ENCODE measurements around the gene NEUROD1.

The NEUROD1 gene

GRCh38 chr2:181679544-181679979 lies 755 bp downstream of the NEUROD1 start:
- no peak for DNase-seq

DNA sequence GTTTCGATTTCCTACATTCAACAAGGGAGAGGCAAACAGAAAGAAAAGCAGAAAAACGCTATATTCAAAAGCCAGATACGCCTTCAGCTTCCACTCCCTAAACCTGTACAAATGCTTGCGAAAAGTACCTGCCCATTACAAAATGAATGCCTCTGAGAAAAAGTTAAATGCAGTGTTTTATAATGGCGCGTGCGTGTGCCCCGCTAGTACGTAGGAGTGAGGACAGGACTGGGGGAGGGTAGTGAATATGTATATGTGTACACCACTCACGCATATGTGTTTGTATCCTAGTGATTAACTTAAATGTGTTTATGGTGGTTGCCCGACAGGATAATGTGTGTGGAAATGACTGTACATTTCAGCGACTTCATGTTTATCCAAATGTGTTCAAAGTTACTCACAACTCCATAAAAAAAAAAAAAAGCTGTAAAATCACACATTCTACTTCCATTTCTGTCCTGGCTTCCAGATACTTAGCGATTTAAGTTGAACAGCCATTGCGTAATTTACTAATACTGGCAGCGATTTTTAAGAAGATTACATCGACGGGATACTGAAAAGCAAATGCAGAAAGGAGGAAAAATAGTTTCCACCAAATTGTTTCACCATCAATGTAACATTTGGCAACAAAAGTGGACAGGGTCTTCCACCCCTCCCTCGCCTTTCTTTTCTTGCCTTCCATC lies 1.3 kb downstream of the NEUROD1 start:
- no peak for DNase-seq

GRCh38 chr2:181677912-181678586 lies 2.3 kb downstream of the NEUROD1 start:
- peak; percentile 62 to 72 for DNase-seq

- DNase-seq, result no peak
Measured at GRCh38 chr2:181675254-181675653, 5.1 kb downstream of the NEUROD1 start.

- DNase-seq, result no peak
Measured at GRCh38 chr2:181674461-181674860, 5.9 kb downstream of the NEUROD1 start.

GRCh38 chr2:181673173-181673572 lies 7.1 kb downstream of the NEUROD1 start:
- DNase-seq, result no peak

GRCh38 chr2:181672255-181673008 lies 7.9 kb downstream of the NEUROD1 start:
- no peak for DNase-seq

DNA sequence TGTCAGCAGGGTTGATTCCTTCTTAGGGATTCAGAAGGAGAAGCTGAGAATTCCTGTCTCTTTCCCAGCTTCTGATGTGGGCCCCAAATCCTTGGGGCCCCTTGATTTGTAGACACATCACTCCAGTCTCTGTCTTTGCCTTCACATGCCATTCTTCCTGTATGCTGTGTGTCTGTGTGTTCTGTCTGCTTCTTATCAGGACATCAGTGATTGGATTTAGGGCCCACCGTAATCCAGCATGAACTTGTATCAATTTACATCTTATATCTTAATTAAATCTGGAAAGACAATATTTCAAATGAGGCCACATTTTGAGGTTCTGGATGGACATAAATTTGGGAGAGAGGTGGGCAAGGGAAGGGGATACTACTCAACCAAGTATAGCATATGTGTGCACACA lies 9.7 kb downstream of the NEUROD1 start:
- DNase-seq, result no peak

DNA sequence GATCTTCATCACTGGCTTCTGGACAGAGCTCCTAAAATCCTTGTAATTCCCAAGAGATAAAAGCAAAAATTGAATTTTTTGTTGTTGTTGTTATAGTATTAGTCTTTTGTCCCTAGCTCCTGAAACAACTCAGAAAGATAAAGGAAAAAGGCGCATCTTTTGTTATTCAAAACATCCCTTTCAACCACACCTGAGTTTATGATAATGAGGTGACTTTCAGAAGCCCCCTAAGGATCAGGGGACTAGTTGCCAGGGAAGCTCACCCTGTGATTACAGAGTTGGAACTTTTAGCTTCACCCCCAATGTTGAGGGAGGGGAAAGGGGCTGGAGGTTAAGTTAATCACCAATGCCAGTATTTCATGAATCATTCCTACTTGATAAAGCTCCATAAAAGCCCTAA lies 13.1 kb downstream of the NEUROD1 start:
- no peak for DNase-seq

- no peak for DNase-seq
Measured at GRCh38 chr2:181662287-181662686, 18.0 kb downstream of the NEUROD1 start.

GRCh38 chr2:181660181-181660580 lies 20.1 kb downstream of the NEUROD1 start:
- DNase-seq, result no peak

- no peak for DNase-seq
Measured at GRCh38 chr2:181658444-181658843, 21.9 kb downstream of the NEUROD1 start.

- DNase-seq, result no peak
Measured at GRCh38 chr2:181657379-181657778, 22.9 kb downstream of the NEUROD1 start.

DNA sequence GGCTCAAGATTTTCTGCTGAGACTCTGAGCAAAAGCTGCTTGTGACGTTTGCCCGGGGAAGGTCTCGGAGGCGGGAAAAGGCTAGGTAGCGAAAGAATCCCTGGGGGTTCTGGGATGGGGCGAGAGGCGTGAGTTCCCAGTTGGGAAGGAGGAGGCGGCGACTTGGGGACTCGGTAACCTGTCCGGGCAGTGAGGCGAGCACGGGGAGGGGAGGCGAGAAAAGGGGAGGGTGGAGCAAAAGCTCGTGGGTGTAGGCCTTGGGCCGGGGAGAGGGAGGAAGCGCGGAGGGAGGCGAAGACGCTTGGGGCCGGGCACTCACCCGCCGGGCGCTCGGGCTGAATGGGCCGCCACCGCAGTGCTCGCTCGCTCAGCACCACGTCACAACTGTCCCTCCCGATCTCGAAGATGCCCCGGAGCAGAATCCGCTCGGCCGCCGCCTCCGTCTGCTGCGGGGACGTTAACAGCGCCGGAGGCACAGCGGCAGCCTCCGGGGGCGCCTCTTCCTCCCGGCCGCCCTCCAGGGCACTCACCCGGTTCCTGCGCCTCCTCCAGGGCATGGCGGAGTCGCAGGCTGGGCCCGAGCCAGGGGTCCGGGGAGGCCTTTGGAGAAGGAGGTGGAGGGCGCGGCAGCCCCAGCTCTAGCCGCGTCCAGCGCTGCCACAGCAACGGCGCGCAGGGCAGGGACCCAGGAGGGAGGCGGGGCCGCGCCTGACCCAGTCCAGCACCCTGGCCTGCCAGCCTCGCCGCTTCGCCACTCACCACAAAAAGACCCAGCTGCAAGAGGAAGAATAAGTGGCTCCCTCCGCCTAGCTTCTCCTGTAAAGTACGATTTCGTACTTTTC lies 23.6 kb downstream of the NEUROD1 start, which contains the start of gene CERKL:
Gene CERKL, minus strand, starts transcription at position 656 of the 842 bp plus-strand sequence. Its CDS starts 99 bp downstream, at position 557.
- DNase-seq, result peak; percentile 22 to 34

- DNase-seq, result no peak
Measured at GRCh38 chr2:181655519-181655918, 24.8 kb downstream of the NEUROD1 start.

- DNase-seq, result no peak
Measured at GRCh38 chr2:181649436-181649979, 30.8 kb downstream of the NEUROD1 start.

DNA sequence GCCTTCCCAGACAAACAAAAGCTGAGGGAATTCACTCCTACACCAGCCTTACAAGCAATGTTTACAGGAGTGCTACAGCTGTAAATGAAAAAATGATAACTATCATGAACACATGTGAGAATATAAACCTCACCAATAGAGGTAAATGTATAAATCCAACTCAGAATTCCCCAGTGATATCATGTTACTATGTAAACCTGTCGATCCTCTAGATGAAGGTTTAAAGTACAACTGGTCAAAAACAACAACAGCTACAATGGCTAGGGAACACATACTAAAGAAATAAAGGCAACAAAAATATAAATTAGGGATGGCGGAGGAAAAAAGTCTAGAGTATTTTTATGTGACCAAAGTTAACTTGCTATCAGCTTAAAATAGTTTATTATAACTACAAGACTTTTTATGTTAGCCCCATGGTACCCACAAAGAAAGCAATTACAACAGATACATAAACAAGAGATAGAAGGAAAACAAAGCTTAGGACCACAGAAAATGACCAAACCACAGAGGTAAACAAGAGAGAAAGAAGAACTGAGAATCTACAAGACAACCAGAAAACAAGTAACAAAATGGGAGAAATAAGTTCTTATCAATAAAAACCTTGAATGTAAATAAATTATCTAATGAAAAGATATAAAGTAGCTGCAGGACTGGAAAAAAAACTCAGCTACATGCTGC lies 31.7 kb downstream of the NEUROD1 start:
- no peak for DNase-seq

DNA sequence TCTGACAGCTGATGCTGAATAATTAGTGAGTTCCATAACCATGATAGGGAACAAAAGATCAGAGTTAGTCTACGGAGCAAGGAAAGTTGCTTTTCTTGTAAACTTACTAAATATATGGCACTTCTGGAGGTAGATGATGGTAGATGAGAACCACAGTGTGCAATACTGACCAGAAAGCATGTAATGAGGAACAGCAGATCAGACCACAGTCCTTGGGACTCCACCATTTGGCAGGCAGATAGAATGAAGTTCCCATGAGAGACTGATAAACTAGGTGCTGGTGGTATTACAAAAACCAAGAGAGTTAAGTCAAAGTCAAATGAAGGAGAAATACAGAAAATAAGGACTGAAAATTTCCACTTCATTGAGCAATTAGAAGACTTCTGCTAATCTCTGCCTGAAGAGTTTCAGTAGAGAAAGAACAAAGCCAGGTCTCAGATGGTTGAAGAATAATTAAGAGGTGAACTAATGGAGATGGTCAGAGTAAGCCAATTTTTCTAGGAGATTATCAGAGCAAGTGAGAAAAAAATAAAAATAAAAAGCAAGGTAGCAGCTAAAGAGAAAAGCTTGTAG lies 33.8 kb downstream of the NEUROD1 start:
- no peak for DNase-seq

DNA sequence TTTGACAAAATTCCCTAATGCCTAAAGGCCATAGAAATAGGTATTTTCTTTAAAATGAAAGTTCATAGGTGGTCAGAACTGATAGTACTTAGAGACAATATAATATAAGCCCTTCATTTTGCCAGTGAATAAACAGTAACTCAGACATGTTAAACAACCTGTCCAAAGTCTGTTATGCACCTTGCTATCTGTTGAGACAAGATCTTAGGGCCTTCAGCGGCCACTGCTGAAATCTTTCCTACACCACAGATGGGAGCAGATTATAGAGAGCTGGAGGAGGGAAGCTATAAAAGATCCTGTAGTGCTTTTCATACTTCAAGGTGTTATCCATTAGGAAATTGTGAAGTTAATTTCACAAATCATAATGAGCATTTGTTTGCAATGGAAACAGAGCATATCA lies 37.2 kb downstream of the NEUROD1 start:
- DNase-seq, result no peak

DNA sequence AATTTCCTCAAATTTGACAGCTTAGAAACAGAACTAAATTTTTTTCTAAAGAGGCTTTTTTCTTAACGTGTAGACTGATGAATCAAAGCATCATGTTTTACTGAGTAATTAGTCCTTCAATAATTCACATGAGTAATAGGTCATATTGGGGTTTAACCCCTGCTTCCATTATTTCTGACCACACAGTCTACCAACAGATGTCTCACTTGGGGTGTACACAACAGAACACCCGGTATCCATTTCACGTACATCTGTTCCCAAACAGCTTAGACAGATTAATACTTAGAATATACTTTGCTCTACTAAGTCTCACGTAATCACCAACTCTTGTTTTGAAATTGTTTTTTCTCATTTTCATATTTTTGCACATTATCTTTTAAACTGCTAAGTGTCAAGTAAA lies 38.2 kb downstream of the NEUROD1 start:
- DNase-seq, result no peak

DNA sequence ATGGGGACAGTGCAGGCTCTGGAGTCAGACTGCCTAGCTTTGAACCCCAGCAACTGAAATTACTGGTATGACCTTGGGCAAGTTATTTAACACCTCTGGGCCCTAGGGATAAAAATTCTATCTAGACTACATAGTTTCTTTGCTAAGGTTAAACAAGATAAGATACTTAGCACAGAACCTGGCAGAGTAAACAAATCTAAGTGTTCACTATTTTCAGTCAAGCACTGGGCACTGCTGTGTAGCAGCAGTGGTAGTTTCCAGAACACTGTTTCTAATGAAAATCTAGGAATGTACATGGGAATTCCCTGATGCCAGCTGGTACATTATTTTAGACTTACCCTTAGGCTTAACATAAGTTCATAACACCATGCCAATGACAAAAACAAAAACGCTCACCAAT lies 40.6 kb downstream of the NEUROD1 start:
- no peak for DNase-seq
